Measurements from ENCODE around the gene GNAQ.
"Not testable (repeated sequence)": the region's sequence is repeated elsewhere in the genome, so short reads cannot be mapped to it uniquely, and the experiment has no call there.

GNAQ gene

GRCh38 chr9:77756449-77756848 lies 275.2 kb downstream of the GNAQ start:
- DNase-seq: no peak

- no peak for DNase-seq
These were observed 278.4 kb downstream of the GNAQ start for GRCh38 chr9:77753180-77753579.

- no peak for DNase-seq
These were observed 279.1 kb downstream of the GNAQ start for GRCh38 chr9:77752554-77752953.

- DNase-seq: no peak
These were observed 280.1 kb downstream of the GNAQ start for GRCh38 chr9:77751341-77752091.

DNA sequence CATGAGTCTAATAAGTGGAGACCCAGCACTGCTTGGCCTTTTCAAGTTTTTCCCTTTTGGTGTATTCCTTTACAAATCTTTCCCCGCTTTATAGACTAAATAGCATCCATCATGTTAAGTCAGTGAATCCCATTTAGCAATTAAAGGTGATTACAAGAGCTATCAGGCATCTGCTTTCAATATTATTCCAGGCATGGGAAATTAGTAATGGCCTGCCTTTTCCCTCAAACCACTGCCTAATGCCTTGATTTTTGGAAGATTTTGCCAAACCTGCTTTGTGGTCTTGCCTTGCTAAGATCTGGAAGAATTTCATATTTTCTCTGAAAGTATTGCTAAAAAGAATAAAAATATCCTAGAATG lies 280.6 kb downstream of the GNAQ start:
- DNase-seq: no peak

- no peak for DNase-seq
These were observed 281.3 kb downstream of the GNAQ start for GRCh38 chr9:77750284-77750683.

DNA sequence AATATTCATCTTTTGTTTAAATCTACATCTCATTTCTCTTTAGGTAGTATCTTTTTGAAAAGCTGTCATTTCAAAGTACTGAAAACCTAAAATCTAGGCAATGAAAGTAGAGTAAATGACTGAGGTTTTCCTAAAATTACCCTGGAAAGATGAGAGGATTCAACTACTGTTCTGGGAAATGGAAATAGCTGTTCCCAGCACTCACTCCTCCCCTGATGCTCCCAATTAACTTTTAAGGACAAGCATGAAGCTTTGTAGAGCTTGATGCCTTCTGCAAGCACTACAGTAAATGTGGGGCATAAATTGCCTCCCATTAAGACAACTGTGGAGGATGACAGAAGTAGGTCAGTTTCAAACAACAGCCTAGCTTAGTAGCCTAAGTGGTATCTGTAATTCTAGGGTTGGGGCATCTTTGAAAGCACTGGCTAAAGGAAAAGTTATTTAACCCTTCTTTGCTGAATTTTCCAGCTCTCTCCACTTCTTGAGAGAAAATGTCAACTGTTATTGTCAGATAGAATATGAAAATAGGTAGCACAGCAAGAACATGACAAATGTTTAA lies 283.3 kb downstream of the GNAQ start:
- no peak for DNase-seq

DNA sequence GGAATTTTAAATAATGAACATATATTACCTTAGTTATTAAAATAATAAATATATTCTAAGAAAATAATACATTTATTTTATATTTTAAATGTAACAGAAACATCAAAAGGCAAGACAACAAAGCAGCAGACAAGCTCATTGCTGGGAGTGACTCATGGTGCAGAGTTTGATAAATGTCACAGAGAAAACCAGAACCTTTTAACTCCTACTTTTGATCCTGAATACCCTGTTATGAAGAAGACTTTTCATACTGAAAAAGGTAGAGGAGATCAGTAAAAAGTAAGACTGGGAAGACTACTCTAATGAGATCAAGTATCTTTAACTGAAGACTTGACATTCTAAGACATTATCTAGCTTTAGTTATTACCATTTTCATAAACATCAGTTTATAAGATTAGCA lies 284.4 kb downstream of the GNAQ start:
- no peak for DNase-seq

- DNase-seq: no peak
These were observed 286.7 kb downstream of the GNAQ start for GRCh38 chr9:77744841-77745430.

DNA sequence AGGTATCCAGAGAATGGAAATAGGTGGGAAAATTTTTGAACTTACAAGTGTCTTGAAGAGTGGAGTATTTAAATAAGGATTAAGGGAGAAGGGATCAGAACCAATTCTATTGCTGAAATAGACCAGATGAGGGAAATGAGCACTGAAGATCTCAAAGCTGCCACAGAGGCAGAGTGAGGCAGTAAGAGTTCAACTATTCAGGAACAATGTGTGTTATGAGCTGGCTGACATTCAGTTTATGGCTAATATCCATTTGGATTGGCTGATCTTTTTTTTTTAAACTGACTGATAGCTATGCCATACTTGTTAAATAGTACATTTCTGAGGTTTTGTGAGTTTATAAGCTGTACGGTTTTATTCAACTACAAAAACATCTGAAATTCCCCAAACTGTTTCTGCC lies 288.2 kb downstream of the GNAQ start:
- no peak for DNase-seq

DNA sequence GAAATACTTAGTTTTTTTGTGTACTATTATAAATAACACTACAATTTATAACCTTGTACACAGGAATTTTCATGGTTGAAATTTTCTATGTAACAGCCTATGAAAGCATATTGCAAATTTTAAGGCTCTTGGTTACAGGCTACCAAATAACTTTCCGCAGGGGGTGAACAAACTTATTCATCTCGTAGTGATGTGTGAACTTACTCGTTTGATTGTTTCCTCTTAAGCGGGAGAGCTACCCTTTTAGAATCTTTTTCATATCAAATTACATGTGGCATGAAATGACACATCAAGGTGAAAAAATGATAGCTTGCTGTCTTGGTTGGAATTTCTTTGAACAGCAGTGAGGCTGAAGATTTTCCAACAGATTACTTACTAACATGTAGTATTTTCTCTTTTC lies 292.7 kb downstream of the GNAQ start:
- DNase-seq: no peak

DNA sequence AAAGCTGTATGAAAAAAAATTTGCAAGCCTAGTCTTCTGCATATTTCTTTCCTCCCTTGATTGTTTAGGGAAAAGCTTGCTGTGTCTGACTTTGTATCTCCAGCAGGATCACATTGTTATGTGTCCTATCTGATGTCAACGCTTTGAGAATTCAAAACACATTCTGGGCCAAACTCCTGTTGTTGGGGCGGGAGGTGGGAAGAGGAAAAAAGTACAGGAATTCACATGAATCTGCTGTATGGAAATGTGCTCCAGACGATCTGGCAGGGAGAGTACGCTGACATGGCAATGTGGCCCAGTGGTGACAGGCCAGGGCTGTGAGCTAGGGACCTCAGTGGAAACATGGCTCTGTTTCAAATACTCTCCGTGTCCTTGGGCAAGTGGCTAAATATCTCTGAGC lies 296.1 kb downstream of the GNAQ start:
- no peak for DNase-seq

DNA sequence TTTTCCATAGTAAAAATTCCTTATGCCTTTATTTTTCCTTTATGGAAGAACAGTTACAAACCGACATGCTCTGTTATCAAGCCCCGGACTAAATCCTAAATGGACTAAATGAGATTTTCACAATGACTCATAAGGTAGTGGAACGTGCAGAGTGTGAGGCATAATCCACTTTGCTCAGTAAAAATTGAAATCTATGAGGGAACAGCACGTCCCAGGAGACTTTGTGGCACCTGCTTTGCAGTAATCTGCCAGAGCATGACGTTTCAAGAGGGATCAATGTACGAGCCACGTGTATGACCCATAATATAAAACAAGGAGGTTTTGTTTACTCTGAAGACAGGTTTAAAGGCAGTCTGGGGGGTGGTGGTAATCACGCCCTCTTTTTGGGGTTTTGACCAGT lies 299.7 kb downstream of the GNAQ start:
- DNase-seq: no peak

GRCh38 chr9:77731008-77731698 lies 300.5 kb downstream of the GNAQ start:
- no peak for DNase-seq

GRCh38 chr9:77729177-77729576 lies 302.4 kb downstream of the GNAQ start:
- DNase-seq: no peak

- no peak for DNase-seq
These were observed 304.8 kb downstream of the GNAQ start for GRCh38 chr9:77726814-77727213.

GRCh38 chr9:77726289-77726688 lies 305.3 kb downstream of the GNAQ start:
- DNase-seq: no peak

DNA sequence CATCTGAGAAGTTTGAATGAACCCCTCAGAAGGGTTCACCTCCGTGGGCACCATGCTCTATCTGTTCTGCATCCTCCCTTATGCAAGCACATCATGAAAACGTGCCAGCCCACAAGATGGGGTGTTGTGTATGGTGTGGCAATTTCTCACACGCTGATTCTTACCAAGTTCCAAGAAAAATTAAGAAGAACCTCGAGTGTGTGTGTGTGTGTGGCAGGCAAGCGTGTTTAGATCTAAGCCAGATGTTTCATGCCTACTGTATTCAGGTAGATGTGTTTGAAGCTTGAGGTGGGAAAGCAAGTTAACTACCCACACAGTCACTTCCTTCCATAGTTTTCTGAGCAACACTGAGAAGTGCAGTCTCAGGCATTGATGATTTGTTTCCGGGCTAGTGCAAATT lies 305.8 kb downstream of the GNAQ start:
- no peak for DNase-seq

GRCh38 chr9:77725046-77725694 lies 306.4 kb downstream of the GNAQ start:
- DNase-seq: no peak

DNA sequence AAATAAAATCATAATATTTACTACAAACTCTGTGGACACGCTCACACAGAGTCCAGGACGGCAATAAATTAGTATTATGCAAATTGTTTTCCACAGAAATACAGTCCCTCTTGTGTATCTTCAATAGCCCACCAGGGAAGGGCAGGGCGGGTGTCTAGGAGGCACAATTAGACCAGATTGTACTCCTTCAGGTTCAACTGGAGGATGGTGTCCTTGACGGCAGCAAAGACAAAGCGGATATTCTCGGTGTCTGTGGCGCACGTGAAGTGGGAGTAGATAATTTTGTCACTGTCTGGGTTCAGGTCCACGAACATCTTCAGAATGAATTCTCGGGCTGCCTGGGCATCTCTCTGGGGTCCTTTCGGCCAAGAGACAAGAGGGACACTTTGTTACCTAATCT lies 310.5 kb downstream of the GNAQ start:
- not testable (repeated sequence) for DNase-seq

DNA sequence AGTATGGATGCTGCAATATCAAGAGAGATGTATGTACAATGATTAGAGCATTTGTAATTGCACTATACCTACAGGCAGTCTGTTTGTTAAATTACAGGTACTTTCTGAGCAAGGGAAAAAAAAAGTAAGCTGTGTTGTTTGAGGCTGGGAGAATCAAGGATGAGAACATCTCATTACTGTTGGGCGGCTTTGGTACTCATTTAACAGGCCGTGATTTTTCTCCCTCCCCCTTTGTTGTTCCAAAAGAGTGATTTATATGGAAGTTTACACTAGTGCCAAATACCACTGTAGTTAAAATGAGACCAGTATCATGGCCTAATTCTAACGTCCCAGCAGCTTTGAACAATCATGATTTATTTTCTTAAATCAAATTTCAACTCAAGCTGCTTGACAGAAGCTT lies 312.3 kb downstream of the GNAQ start:
- DNase-seq: no peak

- not testable (repeated sequence) for DNase-seq
These were observed 313.3 kb downstream of the GNAQ start for GRCh38 chr9:77718298-77718640.

DNA sequence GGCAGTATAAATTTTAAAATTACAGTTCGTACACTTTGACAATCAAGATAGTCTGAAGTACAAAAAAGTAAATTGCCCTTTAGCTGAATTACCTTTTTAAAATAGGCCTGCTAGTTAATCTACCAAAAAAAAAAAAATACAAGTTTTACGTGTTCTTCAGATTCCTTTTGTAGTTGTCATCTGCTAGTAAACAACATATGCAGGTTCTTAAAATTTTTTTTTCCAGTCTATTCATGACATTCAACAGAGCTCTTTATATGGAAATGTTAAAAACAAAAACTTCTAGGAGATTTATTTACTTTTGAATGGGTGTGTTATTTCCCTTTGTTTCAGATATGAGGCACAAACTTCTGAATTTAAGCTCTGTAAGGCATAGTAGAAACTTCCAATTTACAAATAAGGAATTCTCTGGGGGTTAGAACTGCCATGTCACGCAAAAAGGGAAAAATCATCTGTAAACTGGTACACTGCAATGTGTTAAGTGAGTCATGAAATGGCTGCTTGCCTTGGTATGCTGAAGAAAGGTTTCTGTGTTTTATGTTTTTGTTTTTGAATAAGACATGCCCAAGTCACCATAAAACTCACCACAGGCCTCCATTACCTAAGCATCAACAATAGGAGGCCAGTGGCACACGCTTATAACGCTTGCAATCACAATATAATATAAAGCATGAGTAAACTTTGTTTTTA lies 313.9 kb downstream of the GNAQ start:
- DNase-seq: not testable (repeated sequence)
